Natural killer cell treated with Interleukin-12 subunit alpha and Interleukin-12 subunit beta and Interleukin-15 and Interleukin-18, amount 100 ng/mL, for 72 hours (primary cell): Measurements from ENCODE around the gene ELOF1. TPM values are rescaled to one million over a fixed set of nuclear protein-coding genes. Genes with fewer than 3 reads are reported as not detected.

ENCODE experiments used
- ATAC-seq, 2 donors: fragments of 150-1000 bp; cut with Tn5 transposase in 1 of 2; sonication (Bioruptor Pico), chemical (Tn5 transposase) in 1 of 2; 2 replicates each; pipeline ENCODE4 v1.10.0; 2021
- DNase-seq: peaks from one replicate; pipeline ENCODE4 v3.0.0; 2022; ENCODE audit warnings: low spot score
- H3K27ac Mint-ChIP-seq, 2 donors: 1 replicate in 1 of 2; 2 replicates in 1 of 2; pipeline ENCODE4 v1.8.0; 2022; ENCODE audit warnings: mixed read lengths in 2 of 2, mild to moderate bottlenecking in 1 of 2, moderate library complexity in 1 of 2
- H3K27me3 Mint-ChIP-seq, 2 donors: 1 replicate in 1 of 2; 2 replicates in 1 of 2; pipeline ENCODE4 v1.8.0; 2022; ENCODE audit warnings: mixed read lengths in 2 of 2
- H3K36me3 Mint-ChIP-seq: one replicate; pipeline ENCODE4 v1.8.0; 2022; ENCODE audit warnings: mixed read lengths
- H3K4me1 Mint-ChIP-seq, 2 donors: 1 replicate in 1 of 2; 2 replicates in 1 of 2; pipeline ENCODE4 v1.8.0; 2022; ENCODE audit warnings: low read depth in 2 of 2, mixed read lengths in 2 of 2, mild to moderate bottlenecking in 1 of 2
- H3K4me3 Mint-ChIP-seq: one replicate; pipeline ENCODE4 v1.8.0; 2022; ENCODE audit warnings: mixed read lengths
- H3K9me3 Mint-ChIP-seq: 2 replicates; pipeline ENCODE4 v1.8.0; 2022; ENCODE audit warnings: mixed read lengths
- total RNA-seq, 2 donors: library from RNA; stranded (reverse); gene quantifications; one replicate each; pipeline ENCODE4 v1.2.3, GENCODE V29; 2022

The ELOF1 gene
- total RNA-seq, 2 donors from 2014 or later: 58.3 to 95.1 TPM

DNA sequence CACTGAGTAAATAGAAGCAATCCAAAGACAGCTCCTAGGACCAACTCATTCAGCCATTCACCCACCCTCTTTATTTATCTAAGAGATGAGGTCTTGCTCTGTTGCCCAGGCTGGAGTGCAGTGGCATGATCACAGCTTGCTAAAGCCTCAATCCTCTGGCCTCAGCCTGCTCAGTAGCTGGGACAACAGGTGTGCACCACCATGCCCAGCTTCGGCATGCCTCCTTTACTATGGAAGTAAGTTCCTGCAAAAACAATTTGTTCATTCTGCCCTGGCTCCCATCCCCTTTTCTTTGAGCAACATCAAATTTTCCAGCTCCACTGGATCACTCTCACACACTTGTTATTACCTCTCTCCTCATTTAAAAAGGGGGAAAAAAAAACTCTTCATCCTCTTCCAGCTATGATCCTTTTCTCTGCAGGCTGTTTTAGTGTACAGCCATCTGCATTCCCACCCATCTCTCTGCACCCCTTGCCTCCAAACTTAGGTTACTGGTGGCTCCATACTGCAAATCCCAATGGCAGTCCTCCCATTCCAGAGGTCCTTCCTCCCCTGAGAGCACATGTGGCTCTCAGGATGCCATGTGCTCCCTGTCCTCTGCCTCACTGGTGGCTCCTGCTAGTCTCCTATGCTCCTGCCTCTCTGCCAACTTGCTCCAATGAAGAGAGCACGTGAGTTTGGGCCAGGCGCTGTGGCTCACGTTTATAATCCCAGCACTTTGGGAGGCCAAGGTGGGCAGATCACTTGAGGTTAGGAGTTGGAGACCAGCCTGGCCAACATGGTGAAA, 2.2 kb downstream of the ELOF1 start:
- DNase-seq (no peak), ATAC-seq (no peak)
- Mint-ChIP-seq H3K4me3 (peak overlapping the region; percentile 97), H3K9me3 (no peaks in the 10 kb centered on the region), H3K4me1 (peaks cover 39 to 40% of the 10 kb centered on the region in 2 donors), H3K27me3 (no peaks in the 10 kb centered on the region), H3K27ac (peak overlapping the region in 1 of 2 donors; percentile 83), H3K36me3 (no peaks in the 10 kb centered on the region)

DNA sequence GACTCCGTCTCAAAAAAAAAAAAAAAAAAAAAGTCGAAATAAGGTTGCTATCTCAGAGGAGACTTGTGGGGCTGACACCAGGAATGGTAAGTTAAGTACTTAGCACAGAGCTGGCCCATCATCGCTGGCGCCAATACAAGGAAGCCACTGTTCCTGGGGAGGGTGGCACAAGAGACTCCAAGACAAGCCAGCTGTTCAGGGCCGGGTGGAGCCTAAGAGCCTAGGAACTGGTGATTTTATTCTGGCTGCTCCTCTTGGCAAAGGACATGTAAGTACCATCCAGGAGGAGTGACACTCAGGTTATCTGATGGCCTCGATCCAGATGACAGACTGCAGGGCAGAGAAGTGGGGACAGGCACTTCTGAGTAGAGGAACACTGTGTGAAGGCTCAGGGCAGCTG, 3.8 kb downstream of the ELOF1 start:
- H3K27ac Mint-ChIP-seq: peak overlapping the region in 1 of 2 donors; percentile 55
- H3K9me3 Mint-ChIP-seq: no peaks in the 10 kb centered on the region
- H3K27me3 Mint-ChIP-seq: no peaks in the 10 kb centered on the region
- H3K4me3 Mint-ChIP-seq: no peak overlapping the region
- H3K36me3 Mint-ChIP-seq: no peaks in the 10 kb centered on the region
- DNase-seq (no peak), ATAC-seq (no peak)
- peaks cover 31% of the 10 kb centered on the region in 2 donors for H3K4me1 Mint-ChIP-seq

DNA sequence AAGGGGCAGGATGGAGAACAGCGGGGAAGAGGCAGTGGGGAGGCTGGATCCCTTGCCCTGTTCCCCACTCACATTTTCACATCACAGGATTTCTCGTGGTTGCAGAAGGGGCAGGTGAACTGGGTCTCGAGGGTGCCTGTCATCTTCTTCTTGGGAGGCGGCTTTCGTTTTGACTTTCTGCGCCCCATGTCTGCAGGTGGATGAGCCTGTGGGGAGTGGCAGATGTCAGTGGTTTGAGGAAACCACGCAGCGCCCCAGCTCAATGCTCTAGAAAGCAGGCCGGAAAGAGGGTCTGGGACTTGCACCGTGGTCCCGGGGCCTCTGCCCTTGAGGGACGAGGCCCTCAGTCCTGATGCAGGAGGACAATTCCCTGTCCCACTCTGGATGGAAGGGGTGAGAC, 4.9 kb downstream of the ELOF1 start:
- no peaks in the 10 kb centered on the region for H3K9me3 Mint-ChIP-seq
- no peaks in the 10 kb centered on the region for H3K36me3 Mint-ChIP-seq
- ATAC-seq (no peak), DNase-seq (no peak)
- no peak overlapping the region for H3K4me3 Mint-ChIP-seq
- H3K4me1 Mint-ChIP-seq: peaks cover 24 to 26% of the 10 kb centered on the region in 2 donors
- H3K27me3 Mint-ChIP-seq: no peaks in the 10 kb centered on the region
- no peak overlapping the region for H3K27ac Mint-ChIP-seq

DNA sequence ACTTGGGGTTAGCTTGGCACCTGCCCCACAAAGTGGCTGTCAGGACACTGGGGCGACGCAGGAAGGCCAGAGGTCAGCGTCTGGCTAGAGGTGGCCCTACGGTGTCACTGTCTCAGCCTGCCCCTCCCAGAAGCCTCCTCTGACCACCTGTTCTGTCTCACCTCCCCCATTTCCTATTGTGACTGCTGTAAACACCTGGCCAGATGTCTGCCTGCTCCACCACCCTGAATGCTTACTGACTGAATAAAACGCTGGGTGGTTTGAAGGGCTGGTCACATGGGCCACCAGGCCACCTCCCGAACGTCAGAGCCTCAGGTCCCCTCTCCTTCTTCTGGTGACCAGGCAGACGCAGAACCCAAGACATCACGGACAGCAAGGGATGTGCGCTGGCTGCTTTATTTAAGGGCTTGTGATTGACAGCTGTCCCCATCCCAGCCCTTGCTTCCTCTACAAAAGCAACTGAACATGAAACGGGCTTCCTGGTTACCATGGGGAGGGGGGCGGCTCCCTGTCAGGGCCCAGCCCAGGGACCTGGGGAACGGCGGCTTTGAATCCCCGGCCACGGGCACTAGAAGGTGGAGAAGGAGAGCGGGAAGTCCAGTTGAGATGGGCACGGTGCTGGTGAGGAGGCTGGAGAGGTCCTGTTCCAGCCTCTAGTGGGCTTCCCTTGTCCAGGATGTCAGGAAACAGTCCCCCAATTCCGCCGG, 6.2 kb downstream of the ELOF1 start:
- no peak overlapping the region for H3K27ac Mint-ChIP-seq

DNA sequence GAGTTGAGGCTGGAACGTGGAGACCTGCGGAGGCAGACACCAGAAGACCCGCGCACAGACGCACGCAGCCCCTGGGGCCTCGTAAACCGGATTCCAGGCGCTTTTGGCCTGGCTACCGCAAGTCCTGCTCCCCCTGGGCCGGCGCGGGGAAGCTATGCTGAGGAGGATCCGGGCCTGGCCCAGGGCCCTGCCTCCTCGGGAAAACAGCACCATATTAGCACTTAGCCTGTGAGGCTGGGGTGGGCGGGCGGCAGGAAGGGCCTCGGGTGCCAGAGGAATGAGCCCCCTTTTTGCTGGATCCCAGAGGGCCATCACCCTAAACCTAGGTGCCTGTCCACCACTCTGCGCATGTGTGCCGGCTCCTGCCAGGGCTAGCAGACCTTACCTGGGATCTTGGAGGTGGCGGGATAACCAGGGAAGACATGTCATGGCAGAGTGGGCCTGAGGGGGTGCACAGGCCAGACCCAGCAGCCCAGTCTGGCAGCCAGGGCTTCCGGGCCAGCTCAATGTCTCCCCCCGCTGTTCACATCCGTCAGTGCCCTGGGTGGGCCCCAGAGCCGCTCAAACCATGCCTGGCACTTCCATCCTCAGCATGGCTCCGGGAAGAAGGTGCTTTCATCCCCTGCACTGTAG, 7.3 kb downstream of the ELOF1 start:
- H3K27me3 Mint-ChIP-seq: no peaks in the 10 kb centered on the region
- peaks cover 9 to 10% of the 10 kb centered on the region in 2 donors for H3K4me1 Mint-ChIP-seq
- H3K27ac Mint-ChIP-seq: no peak overlapping the region
- peak; percentile 33 to 35 for ATAC-seq
- no peaks in the 10 kb centered on the region for H3K9me3 Mint-ChIP-seq
- no peak for DNase-seq
- H3K4me3 Mint-ChIP-seq: no peak overlapping the region
- H3K36me3 Mint-ChIP-seq: no peaks in the 10 kb centered on the region

More for the DNA sequence above, 6.2 kb downstream of the ELOF1 start:
- H3K4me1 Mint-ChIP-seq: peaks cover 15 to 17% of the 10 kb centered on the region in 2 donors
- H3K4me3 Mint-ChIP-seq: no peak overlapping the region
- H3K36me3 Mint-ChIP-seq: no peaks in the 10 kb centered on the region
- no peak for DNase-seq
- ATAC-seq: no peak
- H3K9me3 Mint-ChIP-seq: no peaks in the 10 kb centered on the region
- H3K27me3 Mint-ChIP-seq: no peaks in the 10 kb centered on the region

DNA sequence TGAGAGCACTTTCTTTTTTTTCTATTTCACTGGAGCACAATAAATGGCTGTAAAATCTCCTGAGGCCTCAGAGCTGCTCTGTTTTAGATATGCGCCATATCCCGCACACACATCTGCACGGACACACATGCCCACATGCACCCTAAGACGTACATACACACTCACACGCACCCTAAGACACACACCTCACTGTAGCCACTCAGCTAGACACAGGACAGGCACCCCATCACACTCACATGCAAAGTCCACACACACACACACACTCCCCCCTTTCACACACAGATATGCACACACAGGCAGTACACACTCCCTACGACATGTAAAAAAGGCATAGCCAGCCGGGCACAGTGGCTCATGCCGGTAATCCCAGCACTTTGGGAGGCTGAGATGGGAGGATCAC, 8.8 kb downstream of the ELOF1 start:
- no peak for DNase-seq
- Mint-ChIP-seq H3K9me3 (no peaks in the 10 kb centered on the region), H3K4me3 (no peak overlapping the region), H3K27ac (no peak overlapping the region), H3K27me3 (no peaks in the 10 kb centered on the region), H3K36me3 (no peaks in the 10 kb centered on the region), H3K4me1 (peaks cover under 1% of the 10 kb centered on the region in 2 donors)
- ATAC-seq: no peak

DNA sequence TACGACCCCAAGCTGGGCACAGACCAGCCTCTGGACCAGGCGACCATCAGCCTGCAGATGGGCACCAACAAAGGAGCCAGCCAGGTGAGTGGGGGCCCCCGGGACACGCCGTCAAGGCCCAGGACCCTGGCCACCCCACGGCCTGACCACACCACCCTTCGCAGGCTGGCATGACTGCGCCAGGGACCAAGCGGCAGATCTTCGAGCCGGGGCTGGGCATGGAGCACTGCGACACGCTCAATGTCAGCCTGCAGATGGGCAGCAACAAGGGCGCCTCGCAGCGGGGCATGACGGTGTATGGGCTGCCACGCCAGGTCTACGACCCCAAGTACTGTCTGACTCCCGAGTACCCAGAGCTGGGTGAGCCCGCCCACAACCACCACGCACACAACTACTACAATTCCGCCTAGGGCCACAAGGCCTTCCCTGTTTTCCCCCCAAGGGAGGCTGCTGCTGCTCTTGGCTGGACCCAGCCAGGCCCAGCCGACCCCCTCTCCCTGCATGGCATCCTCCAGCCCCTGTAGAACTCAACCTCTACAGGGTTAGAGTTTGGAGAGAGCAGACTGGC, 9.6 kb downstream of the ELOF1 start:
- Mint-ChIP-seq H3K27me3 (peaks cover 0 to 3% of the 10 kb centered on the region in 2 donors), H3K4me3 (no peak overlapping the region), H3K9me3 (no peaks in the 10 kb centered on the region), H3K27ac (no peak overlapping the region), H3K4me1 (no peaks in the 10 kb centered on the region), H3K36me3 (no peaks in the 10 kb centered on the region)
- DNase-seq (no peak), ATAC-seq (no peak)

DNA sequence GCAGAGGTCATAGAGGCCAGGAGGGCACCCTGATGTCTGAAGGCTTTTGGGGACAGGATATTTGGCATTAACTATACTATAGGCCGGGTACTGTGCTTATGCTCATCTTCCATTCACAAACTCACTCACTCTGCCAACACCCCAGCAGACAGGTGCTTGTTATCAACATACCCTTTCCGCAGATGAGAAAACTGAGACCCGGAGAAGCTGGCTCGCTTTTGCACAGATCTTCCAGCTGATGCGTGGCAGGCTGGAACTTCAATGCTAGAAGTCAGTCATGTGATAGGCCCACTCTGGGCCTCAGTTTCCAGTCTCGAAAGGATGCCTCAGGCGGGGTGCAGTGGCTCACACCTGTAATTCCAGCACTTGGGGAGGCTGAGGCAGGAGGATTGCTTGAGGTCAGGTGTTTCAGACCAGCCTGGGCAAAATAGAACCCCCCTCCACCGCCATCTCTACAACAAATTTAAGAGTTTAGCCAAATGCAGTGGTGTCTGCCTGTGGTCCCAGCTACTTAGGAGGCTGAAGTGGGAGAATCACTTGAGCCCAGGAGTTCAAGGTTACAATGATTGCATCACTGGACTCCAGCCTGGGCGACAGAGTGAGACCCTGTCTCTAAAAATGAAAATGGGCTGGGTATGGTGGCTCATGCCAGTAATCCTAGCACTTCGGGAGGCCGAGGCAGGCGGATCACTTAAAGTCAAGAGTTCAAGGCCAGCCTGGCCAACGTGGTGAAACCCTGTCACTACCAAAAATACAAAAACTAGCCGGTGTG, 10.9 kb downstream of the ELOF1 start:
- H3K4me1 Mint-ChIP-seq: no peaks in the 10 kb centered on the region
- no peak overlapping the region for H3K27ac Mint-ChIP-seq
- no peak for DNase-seq
- H3K27me3 Mint-ChIP-seq: peaks cover 8 to 9% of the 10 kb centered on the region in 2 donors
- ATAC-seq: no peak
- H3K36me3 Mint-ChIP-seq: no peaks in the 10 kb centered on the region
- H3K9me3 Mint-ChIP-seq: no peaks in the 10 kb centered on the region
- H3K4me3 Mint-ChIP-seq: no peak overlapping the region

DNA sequence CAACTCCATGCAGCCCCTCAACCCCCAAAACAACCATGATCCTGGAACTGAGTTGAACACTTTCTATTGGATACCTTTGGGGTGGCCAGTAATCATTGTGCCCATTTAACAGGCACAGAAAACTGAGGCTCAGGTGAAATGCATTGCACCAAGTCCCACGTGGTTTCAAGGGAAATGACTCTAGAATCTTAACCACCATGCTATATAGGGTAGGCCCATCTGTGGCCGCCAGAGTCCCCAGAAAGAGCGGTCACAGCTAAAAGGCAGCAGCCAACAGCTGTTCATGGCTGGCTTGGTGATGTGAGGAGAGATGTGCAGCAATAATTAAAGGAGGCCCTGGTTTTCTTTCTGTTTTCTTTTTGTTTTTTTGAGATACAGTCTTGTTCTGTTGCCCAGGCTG, 17.8 kb downstream of the ELOF1 start:
- Mint-ChIP-seq H3K4me3 (no peak overlapping the region), H3K4me1 (peaks cover 0 to 6% of the 10 kb centered on the region in 2 donors), H3K36me3 (no peaks in the 10 kb centered on the region), H3K9me3 (no peaks in the 10 kb centered on the region), H3K27ac (no peak overlapping the region), H3K27me3 (peaks cover 23 to 24% of the 10 kb centered on the region in 2 donors)
- no peak for ATAC-seq
- no peak for DNase-seq

DNA sequence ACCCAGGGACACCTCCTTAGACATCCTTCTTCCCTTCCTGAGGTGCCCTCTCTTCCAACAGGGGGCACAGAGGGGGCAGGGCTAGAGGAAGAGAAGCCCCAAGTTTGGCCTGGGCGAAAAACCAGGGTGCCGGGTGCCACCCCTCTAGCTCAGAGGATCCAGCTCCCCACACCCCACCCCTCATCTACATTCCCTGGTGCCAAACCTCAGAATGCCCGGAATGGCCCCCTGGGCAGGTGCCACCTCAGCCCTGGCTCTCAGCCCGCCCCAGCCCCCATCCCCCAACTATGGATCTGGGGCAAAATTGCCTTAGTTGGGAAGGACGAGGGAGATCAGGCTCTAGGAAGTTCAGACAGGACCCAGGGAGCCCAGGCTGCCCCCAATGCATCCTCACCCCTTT, 18.4 kb downstream of the ELOF1 start:
- no peak for DNase-seq
- Mint-ChIP-seq H3K9me3 (no peaks in the 10 kb centered on the region), H3K4me1 (peaks cover 1 to 8% of the 10 kb centered on the region in 2 donors), H3K27ac (no peak overlapping the region), H3K36me3 (no peaks in the 10 kb centered on the region), H3K4me3 (no peak overlapping the region), H3K27me3 (peaks cover 23 to 24% of the 10 kb centered on the region in 2 donors)
- no peak for ATAC-seq

DNA sequence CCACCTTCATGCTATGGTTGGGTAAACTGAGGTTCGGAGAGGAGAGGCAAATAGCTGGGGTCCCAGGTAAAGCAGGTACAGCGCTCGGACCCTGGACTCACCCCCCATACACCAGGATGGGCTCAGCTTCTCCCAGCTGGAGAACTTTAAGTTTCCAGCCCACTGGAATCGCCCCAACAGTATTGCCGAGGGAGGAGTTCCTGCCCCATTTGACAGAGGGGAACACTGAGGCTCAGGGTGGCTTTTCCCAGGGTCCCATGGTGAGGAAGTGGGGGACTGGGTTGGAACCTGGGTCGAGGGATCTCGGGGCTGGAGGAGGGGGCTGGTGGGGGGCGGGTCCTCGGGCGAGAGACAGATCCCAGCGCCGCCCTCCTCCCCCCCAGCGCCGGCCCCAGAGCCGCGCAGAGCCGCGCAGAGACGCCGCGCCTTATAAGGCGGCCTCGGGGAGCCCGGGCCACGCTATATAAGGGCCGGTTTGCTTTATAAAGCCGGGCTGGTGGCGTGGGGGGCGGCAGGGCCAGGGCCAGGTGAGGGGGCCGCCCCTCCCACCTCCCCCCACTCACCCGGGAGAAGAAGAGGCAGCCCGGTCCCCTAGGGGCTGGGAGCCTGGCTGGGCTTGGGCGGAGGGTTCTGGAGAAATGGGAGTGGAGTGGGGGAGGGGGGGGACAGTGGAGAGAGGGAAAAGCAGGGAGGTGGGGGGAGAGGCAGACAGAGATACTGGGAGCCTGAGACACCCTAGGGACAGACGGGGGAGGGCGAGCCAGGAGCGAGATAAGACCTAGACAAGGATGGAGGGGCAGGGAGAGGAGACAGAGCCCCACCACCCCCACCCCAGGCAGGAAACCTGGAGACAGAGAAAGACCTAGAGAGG, 19.3 kb downstream of the ELOF1 start:
- no peak overlapping the region for H3K4me3 Mint-ChIP-seq
- DNase-seq (no peak), ATAC-seq (no peak)
- no peaks in the 10 kb centered on the region for H3K9me3 Mint-ChIP-seq
- no peaks in the 10 kb centered on the region for H3K36me3 Mint-ChIP-seq
- H3K27ac Mint-ChIP-seq: no peak overlapping the region
- H3K4me1 Mint-ChIP-seq: peaks cover 6 to 13% of the 10 kb centered on the region in 2 donors
- peaks cover 20 to 23% of the 10 kb centered on the region in 2 donors for H3K27me3 Mint-ChIP-seq

DNA sequence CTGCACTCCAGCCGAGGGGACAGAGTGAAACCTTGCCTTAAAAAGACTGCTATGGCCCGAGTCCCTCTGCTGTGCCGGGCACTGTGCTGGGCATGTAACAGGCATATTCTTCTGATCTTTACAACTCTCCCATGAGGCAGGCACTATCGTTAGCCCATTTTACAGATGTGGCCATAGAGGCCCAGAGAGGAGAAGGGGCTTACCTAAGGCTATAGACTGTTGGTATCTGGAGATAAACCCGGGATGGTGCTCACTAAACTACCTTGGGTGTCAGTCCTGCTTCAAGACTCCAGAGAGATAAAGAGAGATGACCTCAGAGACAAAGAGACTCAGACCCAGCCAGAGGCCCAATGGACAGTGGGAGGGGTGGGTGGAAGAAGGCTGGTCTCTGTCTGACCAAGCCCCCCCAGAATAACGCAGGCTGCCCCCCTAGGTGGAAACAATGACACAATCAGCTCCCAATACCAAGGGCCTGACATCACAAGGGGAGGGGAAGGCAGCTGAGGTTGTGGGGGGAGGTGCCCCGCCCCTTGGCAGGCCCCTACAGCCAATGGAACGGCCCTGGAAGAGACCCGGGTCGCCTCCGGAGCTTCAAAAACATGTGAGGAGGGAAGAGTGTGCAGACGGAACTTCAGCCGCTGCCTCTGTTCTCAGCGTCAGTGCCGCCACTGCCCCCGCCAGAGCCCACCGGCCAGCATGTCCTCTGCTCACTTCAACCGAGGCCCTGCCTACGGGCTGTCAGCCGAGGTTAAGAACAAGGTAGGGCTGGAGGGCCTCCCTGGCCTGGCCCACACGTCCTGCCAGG, 20.6 kb downstream of the ELOF1 start, which contains the start of gene CNN1:
CNN1 (plus strand) TSS at position 620 of the 805 bp plus-strand sequence; CDS start at position 697, 77 bp downstream.
- Mint-ChIP-seq H3K36me3 (no peaks in the 10 kb centered on the region), H3K27me3 (peaks cover 14 to 16% of the 10 kb centered on the region in 2 donors), H3K9me3 (no peaks in the 10 kb centered on the region), H3K27ac (no peak within 1 kb of the TSS), H3K4me1 (peaks cover 11 to 17% of the 10 kb centered on the region in 2 donors), H3K4me3 (no peak within 1 kb of the TSS)
- DNase-seq (no peak), ATAC-seq (no peak)
